GM19023 (cell line): ENCODE measurements around the gene DOCK7.
A peak's percentile ranks its signal among the peaks of the same experiment; 100 is the strongest.
"Not testable (repeated sequence)": the region's sequence is repeated elsewhere in the genome, so short reads cannot be mapped to it uniquely, and the experiment has no call there.

Experiments
- ATAC-seq: cut with Tn5 transposase; IDR thresholded peaks from one replicate; pipeline ENCODE4 v1.9.1; 2021; ENCODE audit warnings: mild to moderate bottlenecking, moderate library complexity; ENCODE audit not compliant: unreplicated experiment

Gene DOCK7

GRCh38 chr1:62691062-62691844, 3.1 kb upstream of the DOCK7 start:
- ATAC-seq = no peak

- no peak for ATAC-seq
Measured at GRCh38 chr1:62689524-62689923, 1.3 kb upstream of the DOCK7 start.

- peak; percentile 5 for ATAC-seq
Measured at GRCh38 chr1:62688687-62689085, 500 bp upstream of the DOCK7 start.

- peak; percentile 41 for ATAC-seq
Measured at GRCh38 chr1:62687421-62687902, 724 bp downstream of the DOCK7 start.

GRCh38 chr1:62686822-62687221, 1.4 kb downstream of the DOCK7 start:
- no peak for ATAC-seq

- no peak for ATAC-seq
Measured at GRCh38 chr1:62685431-62685859, 2.7 kb downstream of the DOCK7 start.

GRCh38 chr1:62682531-62682930, 5.7 kb downstream of the DOCK7 start:
- no peak for ATAC-seq

GRCh38 chr1:62680992-62681391, 7.2 kb downstream of the DOCK7 start:
- not testable (repeated sequence) for ATAC-seq

GRCh38 chr1:62677822-62678221, 10.4 kb downstream of the DOCK7 start:
- ATAC-seq = not testable (repeated sequence)

- ATAC-seq = no peak
Measured at GRCh38 chr1:62676611-62677356, 11.4 kb downstream of the DOCK7 start.

- no peak for ATAC-seq
Measured at GRCh38 chr1:62673629-62674028, 14.6 kb downstream of the DOCK7 start.

- no peak for ATAC-seq
Measured at GRCh38 chr1:62672029-62672428, 16.2 kb downstream of the DOCK7 start.

- no peak for ATAC-seq
Measured at GRCh38 chr1:62654744-62655143, 33.4 kb downstream of the DOCK7 start.

GRCh38 chr1:62652387-62652786, 35.8 kb downstream of the DOCK7 start:
- no peak for ATAC-seq

- no peak for ATAC-seq
Measured at GRCh38 chr1:62643283-62643682, 44.9 kb downstream of the DOCK7 start.

- no peak for ATAC-seq
Measured at GRCh38 chr1:62637392-62638105, 50.6 kb downstream of the DOCK7 start.

GRCh38 chr1:62628506-62628905, 59.7 kb downstream of the DOCK7 start:
- ATAC-seq = no peak

- ATAC-seq = peak; percentile 49
Measured at GRCh38 chr1:62625415-62625814, 62.8 kb downstream of the DOCK7 start.

- peak; percentile 87 for ATAC-seq
Measured at GRCh38 chr1:62621907-62622306, 66.3 kb downstream of the DOCK7 start.

- no peak for ATAC-seq
Measured at GRCh38 chr1:62613890-62614289, 74.3 kb downstream of the DOCK7 start.

- peak; percentile 93 for ATAC-seq
Measured at GRCh38 chr1:62613325-62613727, 74.9 kb downstream of the DOCK7 start.
